Stimulated activated naive CD8-positive, alpha-beta T cell treated with anti-CD3 and anti-CD28 coated beads, Interleukin-15, amount 100 ng/mL, for 72 hours (primary cell): ENCODE measurements around the gene CMSS1.

Experiments
- ATAC-seq: fragments of 150-1000 bp; cut with Tn5 transposase; 2 replicates; pipeline ENCODE4 v1.10.0; 2021; ENCODE audit warnings: mild to moderate bottlenecking, moderate library complexity
- DNase-seq, 2 donors: peaks; one replicate each; pipeline ENCODE4 v3.0.0; 2021 to 2022
- H3K27ac Mint-ChIP-seq, 2 donors: one replicate each; pipeline ENCODE4 v1.8.0; 2022; ENCODE audit warnings: mild to moderate bottlenecking in 2 of 2, mixed read lengths in 2 of 2, moderate library complexity in 2 of 2
- H3K27me3 Mint-ChIP-seq: one replicate; pipeline ENCODE4 v1.8.0; 2022; ENCODE audit warnings: mixed read lengths
- H3K4me1 Mint-ChIP-seq: one replicate; pipeline ENCODE4 v1.8.0; 2022; ENCODE audit warnings: mild to moderate bottlenecking, mixed read lengths
- H3K4me3 Mint-ChIP-seq, 2 donors: one replicate each; pipeline ENCODE4 v1.8.0; 2022; ENCODE audit warnings: mild to moderate bottlenecking in 2 of 2, mixed read lengths in 2 of 2, moderate library complexity in 1 of 2
- H3K9me3 Mint-ChIP-seq, 2 donors: one replicate each; pipeline ENCODE4 v1.8.0; 2022; ENCODE audit warnings: mixed read lengths in 2 of 2

CMSS1 gene

DNA sequence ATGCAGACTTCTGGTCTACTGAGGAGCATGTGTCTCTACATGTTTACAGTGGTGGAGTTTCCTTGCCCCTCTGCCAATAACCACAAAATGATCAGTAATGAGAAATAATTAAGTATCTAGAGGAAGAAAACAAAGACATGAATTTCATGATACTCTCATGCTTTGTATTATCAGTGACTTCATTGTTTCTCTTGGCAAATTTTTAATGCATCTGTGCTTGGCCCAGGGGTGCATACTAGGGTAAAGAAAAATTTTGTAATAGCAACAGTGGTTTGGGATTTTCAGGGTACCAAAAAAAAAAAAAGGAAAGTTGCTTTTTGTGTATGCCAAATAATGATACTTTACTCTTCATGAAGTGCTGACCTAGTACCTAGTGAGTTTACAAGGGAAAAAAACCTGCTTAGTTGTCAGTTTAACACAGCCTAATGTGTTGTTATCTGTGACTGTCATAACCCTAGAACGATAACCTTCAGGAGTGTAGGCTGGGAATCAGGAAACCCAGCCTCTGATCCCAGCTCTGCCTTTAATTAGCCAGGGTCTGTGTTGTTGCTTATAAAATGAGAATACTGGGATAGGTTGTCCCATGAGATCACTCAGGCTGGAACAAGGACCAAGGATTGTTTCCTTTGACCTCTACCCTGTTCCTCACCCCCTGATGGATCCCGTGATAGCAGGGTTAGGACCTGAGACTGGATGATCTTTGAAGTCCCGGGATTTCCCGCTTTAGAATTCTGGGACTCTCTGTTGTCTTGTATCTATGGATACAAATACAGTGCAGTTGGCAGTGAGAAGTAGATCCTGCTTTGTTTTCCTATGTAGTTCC is 117.5 kb downstream of the CMSS1 start:
- H3K27me3 Mint-ChIP-seq = no peaks in the 10 kb centered on the region
- no peak for ATAC-seq
- peaks cover 39% of the 10 kb centered on the region for H3K4me1 Mint-ChIP-seq
- no peak for DNase-seq
- H3K27ac Mint-ChIP-seq = no peak overlapping the region
- H3K9me3 Mint-ChIP-seq = no peaks in the 10 kb centered on the region
- H3K4me3 Mint-ChIP-seq = no peak overlapping the region

DNA sequence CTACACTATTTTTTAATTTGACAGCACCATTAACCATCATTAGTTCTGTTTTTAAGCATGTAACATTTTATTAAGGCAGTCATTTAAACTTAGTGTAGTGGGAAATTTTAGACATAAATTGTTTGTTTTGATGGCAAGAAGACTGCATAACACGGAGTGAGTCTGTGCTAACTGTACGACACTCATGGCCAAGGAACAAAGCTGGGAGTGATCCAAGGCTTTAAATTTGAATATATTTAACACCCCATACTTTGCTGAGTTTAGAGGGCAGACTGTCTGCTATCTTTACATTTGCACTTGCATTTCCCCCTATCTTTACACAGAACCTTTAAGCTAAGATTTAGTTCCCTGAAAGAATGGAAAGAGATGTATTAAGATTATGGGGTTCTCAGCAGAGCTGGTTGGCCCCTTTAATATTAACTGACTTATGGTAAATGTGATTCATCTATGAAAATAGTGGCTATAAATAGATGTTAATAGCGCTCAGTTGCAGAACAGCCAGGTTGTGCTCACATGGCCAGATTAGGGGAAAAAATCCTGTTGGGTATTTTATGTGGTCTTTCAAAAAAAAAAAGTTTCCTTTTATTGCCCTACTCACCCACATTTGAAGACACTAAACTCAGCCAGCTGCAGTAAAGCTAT is 120.7 kb downstream of the CMSS1 start:
- H3K27me3 Mint-ChIP-seq = no peaks in the 10 kb centered on the region
- DNase-seq = no peak
- peak overlapping the region in 1 of 2 donors; percentile 47 for H3K4me3 Mint-ChIP-seq
- peak overlapping the region; percentile 54 to 71 for H3K27ac Mint-ChIP-seq
- no peak for ATAC-seq
- no peaks in the 10 kb centered on the region for H3K9me3 Mint-ChIP-seq
- H3K4me1 Mint-ChIP-seq = peaks cover 42% of the 10 kb centered on the region

DNA sequence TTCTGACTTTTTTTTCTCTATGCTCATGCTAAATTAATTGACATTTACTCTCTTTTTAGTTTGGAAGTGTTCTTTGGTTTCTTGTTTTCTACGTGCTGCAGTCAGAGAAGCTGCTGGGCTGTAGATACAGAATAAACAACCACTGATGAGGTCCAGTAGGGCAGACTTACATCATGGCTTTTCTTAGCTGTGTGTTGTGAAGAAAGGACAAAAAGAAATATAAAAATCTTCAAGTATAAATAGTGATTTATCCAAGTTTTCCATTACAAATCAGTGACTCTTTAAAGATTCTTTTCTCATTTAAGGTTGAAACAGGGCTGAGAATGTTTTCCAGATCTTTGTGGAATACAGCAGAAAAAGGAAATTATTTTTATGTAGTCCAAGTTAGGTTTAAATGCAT is 122.2 kb downstream of the CMSS1 start:
- DNase-seq = no peak
- Mint-ChIP-seq H3K27ac (no peak overlapping the region), H3K4me1 (peaks cover 55% of the 10 kb centered on the region), H3K4me3 (no peak overlapping the region), H3K27me3 (no peaks in the 10 kb centered on the region), H3K9me3 (no peaks in the 10 kb centered on the region)
- ATAC-seq = no peak

DNA sequence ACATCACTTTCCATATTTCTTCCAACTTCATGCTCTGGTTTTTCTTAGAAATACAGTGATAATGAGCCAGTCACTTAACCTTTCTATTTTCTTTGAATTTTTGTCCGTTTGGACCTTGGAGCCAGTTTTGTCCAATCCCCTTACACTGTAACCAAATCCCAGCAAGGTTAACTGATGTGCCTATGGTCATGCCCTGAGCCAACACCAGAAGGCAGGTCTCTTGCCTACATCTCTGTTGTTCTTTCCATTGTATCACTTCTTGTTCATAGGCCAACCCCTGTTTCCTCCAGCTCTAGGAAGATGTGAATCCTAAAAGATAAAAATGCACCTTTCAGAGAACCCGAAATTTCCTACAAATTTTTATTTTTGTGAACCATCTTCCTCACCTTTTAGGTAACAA is 122.7 kb downstream of the CMSS1 start:
- Mint-ChIP-seq H3K9me3 (no peaks in the 10 kb centered on the region), H3K4me1 (peaks cover 60% of the 10 kb centered on the region), H3K27me3 (no peaks in the 10 kb centered on the region), H3K4me3 (no peak overlapping the region), H3K27ac (peak overlapping the region in 1 of 2 donors; percentile 14)
- ATAC-seq = no peak
- DNase-seq = no peak

DNA sequence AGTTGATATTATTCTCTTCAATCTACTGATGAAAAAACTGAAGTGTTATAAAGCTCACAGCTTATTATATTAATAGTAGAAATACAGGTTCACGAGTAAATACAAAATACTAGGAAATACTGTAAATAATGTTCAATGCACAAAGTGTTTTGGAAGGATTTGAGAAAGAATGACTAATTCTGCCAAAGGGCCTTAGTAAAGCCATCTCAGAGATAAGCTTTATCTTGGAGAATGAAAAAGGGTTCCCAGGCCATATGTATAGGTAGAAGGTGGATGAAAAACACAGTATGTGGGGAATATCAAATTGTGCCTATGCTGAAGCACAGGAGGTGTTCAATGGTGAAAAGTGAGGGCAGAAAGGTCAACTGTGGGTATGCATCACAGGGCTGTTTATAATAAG is 123.5 kb downstream of the CMSS1 start:
- DNase-seq (no peak), ATAC-seq (no peak)
- Mint-ChIP-seq H3K27me3 (no peaks in the 10 kb centered on the region), H3K4me3 (no peak overlapping the region), H3K27ac (no peak overlapping the region), H3K9me3 (no peaks in the 10 kb centered on the region), H3K4me1 (peaks cover 60% of the 10 kb centered on the region)

DNA sequence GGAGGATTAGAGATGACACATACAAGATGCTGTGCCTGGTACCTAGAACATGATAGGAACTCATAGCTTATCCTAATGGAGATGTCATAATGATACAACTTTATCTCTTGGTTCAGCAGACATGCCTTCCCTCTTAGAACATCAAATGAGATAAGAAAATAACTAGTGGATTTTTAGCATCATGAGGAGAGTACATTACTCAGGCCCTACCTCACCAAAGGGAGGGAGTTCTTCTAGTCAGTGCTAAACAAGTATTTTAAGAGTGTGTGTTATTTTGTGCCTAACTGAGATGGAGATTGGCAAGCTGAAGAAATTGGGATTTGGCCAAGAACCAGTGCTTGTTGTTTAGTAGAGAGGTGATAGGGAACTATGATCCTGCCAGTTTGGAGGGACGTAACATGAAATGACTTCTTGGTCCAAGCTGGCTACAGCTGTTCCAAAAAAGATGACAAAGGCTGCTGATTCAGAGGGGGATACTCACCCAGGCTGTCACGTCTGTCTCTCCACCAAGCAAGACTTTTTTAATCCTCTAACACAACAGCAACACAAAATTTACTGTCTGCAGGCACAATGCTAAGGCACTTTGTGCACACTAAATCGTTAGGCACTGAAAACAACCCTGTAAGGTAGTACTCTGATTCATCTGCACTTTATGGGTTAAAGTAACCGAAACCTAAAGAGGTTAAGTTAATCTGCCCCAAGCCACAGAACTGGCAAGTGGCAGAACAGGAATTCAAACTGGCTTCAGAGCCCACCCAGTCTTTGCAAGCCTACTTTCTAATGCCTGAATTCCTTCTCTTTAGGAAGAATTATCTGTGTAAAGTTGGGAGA is 126.5 kb downstream of the CMSS1 start:
- no peaks in the 10 kb centered on the region for H3K9me3 Mint-ChIP-seq
- H3K27ac Mint-ChIP-seq = no peak overlapping the region
- ATAC-seq (no peak), DNase-seq (no peak)
- no peak overlapping the region for H3K4me3 Mint-ChIP-seq
- peaks cover 36% of the 10 kb centered on the region for H3K4me1 Mint-ChIP-seq
- H3K27me3 Mint-ChIP-seq = no peaks in the 10 kb centered on the region

DNA sequence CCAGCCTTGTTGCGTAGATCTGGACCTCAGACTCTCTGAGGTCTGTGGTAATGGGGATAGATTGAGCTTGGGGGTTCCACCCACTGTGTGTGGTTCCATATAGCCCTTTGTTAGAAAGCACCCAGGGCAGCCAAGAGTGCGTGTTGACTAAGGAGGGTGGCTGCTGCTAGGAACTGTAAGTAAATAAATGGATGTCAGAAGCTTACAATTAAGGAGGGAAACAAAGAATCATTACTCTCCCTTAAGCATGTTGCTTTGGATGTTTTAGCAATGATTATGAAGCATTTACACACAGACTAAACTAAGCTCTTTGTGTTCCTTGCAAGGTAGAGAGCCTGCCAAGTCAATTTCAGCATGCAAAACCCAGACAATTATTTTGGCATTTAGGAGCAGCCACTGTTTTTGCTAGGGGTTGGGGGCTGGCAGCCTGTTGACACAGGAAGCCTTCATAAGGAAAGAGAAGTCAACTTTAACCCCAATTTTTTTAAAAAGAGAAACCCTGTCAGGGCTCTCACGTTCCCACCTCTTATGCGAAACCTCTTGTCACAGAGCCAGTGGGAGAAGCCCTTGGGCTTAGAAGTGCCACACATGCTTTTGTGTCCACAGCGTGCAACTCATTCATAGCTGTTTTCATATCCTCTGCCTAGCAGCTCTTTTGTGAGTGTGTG is 127.8 kb downstream of the CMSS1 start:
- no peaks in the 10 kb centered on the region for H3K9me3 Mint-ChIP-seq
- H3K4me1 Mint-ChIP-seq = peaks cover 23% of the 10 kb centered on the region
- peak; percentile 52 for ATAC-seq
- H3K27ac Mint-ChIP-seq = no peak overlapping the region
- no peaks in the 10 kb centered on the region for H3K27me3 Mint-ChIP-seq
- no peak overlapping the region for H3K4me3 Mint-ChIP-seq
- DNase-seq = no peak

DNA sequence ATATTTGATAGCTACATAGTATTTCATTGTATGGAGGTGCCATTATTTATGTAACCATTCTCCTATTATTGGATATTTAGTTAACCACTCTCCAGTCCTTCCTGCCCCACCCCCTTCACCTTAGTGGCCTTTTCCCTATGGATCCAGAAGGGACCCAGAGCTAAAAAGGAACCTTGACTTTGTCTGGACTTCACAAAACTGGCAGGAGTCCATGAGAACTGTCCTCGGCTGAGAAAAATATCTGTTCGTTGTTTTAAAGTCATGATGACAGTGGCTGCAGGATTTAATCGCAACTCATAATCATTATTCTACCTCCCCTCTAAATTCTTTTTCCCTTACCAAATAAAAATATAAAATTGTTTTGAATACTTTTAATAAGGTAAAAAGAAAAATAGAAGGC is 129.7 kb downstream of the CMSS1 start:
- Mint-ChIP-seq H3K9me3 (no peaks in the 10 kb centered on the region), H3K27me3 (no peaks in the 10 kb centered on the region), H3K27ac (no peak overlapping the region), H3K4me3 (no peak overlapping the region), H3K4me1 (peaks cover 19% of the 10 kb centered on the region)
- DNase-seq (no peak), ATAC-seq (no peak)

DNA sequence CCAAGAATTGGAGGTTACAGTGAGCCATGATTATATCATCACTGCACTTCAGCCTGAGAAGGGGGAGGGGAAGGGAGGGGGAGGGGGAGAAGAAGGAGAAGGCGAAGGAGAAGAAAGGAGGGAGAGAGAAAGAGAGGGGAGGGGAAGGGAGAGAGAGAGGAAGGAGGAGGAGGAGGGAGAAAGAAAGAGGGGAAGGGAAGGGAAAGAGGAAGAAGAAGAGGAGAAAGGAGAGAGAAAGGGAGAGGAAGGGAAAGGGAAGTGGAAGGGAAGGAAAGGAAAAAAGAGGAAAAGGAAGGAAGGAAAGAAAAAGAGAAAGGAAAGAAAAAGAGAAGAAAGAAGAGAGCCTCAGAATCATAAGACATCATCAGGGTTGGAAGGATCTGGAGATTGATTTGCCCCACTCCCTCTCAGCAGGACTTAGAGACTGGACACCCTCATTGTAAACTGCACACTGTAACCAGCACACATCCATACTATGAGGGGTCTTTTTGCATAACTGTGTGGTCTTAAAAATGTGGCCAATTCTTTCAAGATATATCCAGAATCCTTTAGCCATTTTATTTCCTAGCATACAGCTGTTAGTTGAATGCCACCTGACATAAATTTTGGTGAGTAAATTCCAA is 130.9 kb downstream of the CMSS1 start:
- peaks cover 18% of the 10 kb centered on the region for H3K4me1 Mint-ChIP-seq
- ATAC-seq = no peak
- no peak for DNase-seq
- no peaks in the 10 kb centered on the region for H3K9me3 Mint-ChIP-seq
- no peak overlapping the region for H3K4me3 Mint-ChIP-seq
- no peaks in the 10 kb centered on the region for H3K27me3 Mint-ChIP-seq
- H3K27ac Mint-ChIP-seq = no peak overlapping the region

DNA sequence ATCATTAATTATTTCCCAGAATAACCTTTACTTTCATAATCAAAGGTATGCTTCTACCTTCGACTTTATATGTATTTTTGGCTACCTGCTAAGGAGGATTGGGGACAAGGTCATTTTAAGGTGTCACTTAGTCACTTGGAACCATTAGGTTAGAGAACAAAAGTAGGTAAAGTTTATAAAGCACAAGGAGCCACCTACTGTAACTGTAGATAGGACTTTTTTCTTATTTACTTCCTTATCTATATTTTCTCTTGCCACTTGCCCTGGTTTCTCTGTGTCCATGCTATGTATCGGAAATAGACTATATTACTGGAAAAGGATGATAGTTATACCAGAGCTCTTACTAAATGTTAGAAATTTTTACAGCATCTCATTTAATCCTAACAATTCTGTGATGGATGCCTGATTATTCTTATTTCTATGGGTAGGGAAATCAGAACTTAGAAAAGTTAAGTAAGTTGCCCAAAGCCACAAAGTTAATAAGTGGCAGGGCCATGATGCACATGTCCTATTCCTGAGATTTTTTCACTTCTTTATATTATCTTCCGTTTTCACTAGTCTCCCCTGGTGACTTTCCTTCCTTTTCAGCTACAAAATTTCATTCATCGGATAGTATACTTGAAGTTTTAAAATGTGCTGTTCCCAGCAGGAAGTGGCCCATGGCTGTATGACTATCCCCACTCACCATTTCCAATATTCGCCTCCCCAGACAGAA is 132.5 kb downstream of the CMSS1 start:
- Mint-ChIP-seq H3K4me3 (no peak overlapping the region), H3K9me3 (no peaks in the 10 kb centered on the region), H3K27me3 (no peaks in the 10 kb centered on the region), H3K27ac (no peak overlapping the region), H3K4me1 (peaks cover 7% of the 10 kb centered on the region)
- DNase-seq (no peak), ATAC-seq (no peak)

DNA sequence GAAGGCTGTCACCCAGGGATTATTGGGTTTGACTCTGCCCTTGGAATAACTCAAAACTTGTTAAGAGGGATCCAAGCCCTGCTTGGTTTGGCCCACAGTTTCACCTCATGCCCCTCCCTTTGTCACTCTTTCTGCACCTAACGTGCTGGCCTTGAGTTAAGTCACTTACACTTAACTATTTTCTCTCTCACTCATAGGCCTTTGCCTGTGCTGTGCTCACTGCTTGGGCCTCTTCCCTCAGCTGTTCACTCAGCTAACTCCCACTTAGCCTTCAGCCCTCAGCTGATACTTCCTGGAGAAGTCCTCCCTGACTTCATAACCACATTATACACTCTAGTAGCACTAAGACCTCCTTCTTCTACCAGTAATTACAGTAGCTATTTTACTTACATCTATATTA is 133.3 kb downstream of the CMSS1 start:
- peak overlapping the region in 1 of 2 donors; percentile 56 for H3K27ac Mint-ChIP-seq

DNA sequence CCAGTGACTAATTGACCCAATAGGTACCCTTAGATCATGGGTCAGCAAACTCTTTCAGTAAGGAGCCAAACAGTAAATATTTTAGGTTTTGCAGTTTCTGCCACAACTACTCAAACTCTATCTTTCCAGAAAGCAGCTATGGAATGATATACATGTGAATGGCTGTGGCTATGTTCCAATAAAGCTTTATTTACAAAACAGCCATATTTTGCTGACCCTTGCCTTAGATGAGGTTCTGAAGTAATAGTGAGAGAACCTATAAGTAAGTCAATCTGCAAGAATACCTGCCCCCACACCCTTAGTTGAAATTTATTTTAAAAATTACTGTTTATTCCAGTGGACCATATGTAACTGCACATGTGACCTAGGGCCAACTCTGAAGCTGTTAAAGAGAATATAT is 134.0 kb downstream of the CMSS1 start:
- ATAC-seq (no peak), DNase-seq (no peak)
- no peaks in the 10 kb centered on the region for H3K9me3 Mint-ChIP-seq
- H3K27ac Mint-ChIP-seq = no peak overlapping the region
- H3K4me3 Mint-ChIP-seq = no peak overlapping the region
- H3K4me1 Mint-ChIP-seq = peaks cover 5% of the 10 kb centered on the region
- no peaks in the 10 kb centered on the region for H3K27me3 Mint-ChIP-seq

More for the DNA sequence above, 133.3 kb downstream of the CMSS1 start:
- DNase-seq (no peak), ATAC-seq (no peak)
- Mint-ChIP-seq H3K4me1 (peaks cover 5% of the 10 kb centered on the region), H3K4me3 (no peak overlapping the region), H3K27me3 (no peaks in the 10 kb centered on the region), H3K9me3 (no peaks in the 10 kb centered on the region)

DNA sequence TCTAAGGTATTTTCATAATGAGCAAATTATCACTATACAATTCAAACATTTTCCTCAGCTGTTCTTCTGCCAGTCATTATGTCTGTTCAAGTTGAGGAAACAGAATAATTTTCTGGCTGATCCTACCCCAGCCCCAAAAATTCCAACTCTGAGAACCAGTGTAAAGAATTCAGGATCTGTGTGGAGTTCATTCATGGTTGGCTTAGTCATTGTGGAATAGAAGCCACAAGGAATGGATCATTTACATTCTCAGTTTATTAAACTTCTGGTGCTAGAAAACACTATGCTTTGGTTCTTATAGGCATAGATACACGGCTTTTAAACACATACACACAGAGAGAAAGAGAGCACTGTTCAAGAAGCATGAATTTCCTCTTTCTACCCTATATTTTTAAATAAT is 134.6 kb downstream of the CMSS1 start:
- DNase-seq (no peak), ATAC-seq (no peak)
- peaks cover 5% of the 10 kb centered on the region for H3K4me1 Mint-ChIP-seq
- no peaks in the 10 kb centered on the region for H3K27me3 Mint-ChIP-seq
- no peaks in the 10 kb centered on the region for H3K9me3 Mint-ChIP-seq
- H3K4me3 Mint-ChIP-seq = no peak overlapping the region
- no peak overlapping the region for H3K27ac Mint-ChIP-seq

DNA sequence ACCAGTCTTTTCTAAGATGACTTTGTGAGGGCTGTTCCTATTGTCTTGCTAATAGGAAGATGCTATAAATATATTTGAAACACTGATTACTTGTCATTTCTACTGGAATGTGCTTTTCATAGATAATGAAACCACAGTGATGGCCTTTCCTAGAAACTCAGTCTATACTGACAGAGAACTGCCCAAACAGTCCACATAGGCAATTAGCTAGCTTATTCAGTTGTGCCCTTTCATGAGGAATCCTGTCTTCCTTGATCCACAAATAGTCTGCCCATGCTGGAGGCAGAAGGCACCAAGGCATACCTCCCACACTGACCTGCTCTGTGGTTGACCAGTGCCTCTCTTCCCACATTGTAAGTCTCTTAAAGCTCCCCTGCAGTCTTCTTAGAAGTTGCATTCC is 135.9 kb downstream of the CMSS1 start:
- ATAC-seq = no peak
- H3K9me3 Mint-ChIP-seq = no peaks in the 10 kb centered on the region
- H3K27me3 Mint-ChIP-seq = no peaks in the 10 kb centered on the region
- no peak for DNase-seq
- peaks cover 9% of the 10 kb centered on the region for H3K4me1 Mint-ChIP-seq
- H3K27ac Mint-ChIP-seq = no peak overlapping the region
- H3K4me3 Mint-ChIP-seq = no peak overlapping the region
